Lower leg skin (tissue), 3 donors: ENCODE data around the gene ERC2.

Experiments used
- CTCF ChIP-seq, 3 donors: fragments of 450-650 bp; IDR thresholded peaks; one replicate each; pipeline ENCODE4 v1.5.1; 2016; ENCODE audit warnings: antibody characterized with exemption in 3 of 3, mild to moderate bottlenecking in 3 of 3, moderate library complexity in 2 of 3
- POLR2A ChIP-seq, 2 donors: fragments of 450-650 bp; IDR thresholded peaks; one replicate each; pipeline ENCODE4 v1.6.1; 2016 to 2017; ENCODE audit warnings: antibody characterized with exemption in 2 of 2, mild to moderate bottlenecking in 1 of 2, moderate library complexity in 1 of 2

GRCh38 chr3:55708242-55708641 is 760.0 kb downstream of the ERC2 start:
- TF ChIP-seq POLR2A (IDR thresholded peaks at IDR 0.05) (no peak), CTCF (IDR thresholded peaks at IDR 0.05) (no peak)
